A549 (cell line): ENCODE results near the gene PRR23E.

Experiments
- EP300 ChIP-seq, 2 experiments: fragments of >200 bp; sonication (Bioruptor Twin); formaldehyde crosslinking; IDR thresholded peaks; 2 replicates in 1 of 2; 3 replicates in 1 of 2; pipeline ENCODE4 v1.6.1; 2016 to 2017
- NFE2L2 ChIP-seq: fragments of 150-350 bp; conservative IDR thresholded peaks from 2 replicates; pipeline ENCODE4 v1.6.1; 2014; ENCODE audit warnings: low read length
- POLR2A ChIP-seq: IDR thresholded peaks from 2 replicates; pipeline ENCODE4 v1.6.1; 2012; ENCODE audit warnings: mild to moderate bottlenecking, low read length
- SMC3 ChIP-seq: fragments of >200 bp; sonication (Bioruptor Twin); formaldehyde crosslinking; IDR thresholded peaks from 3 replicates; pipeline ENCODE4 v1.6.1; 2018; ENCODE audit warnings: inconsistent platforms
- SREBF2 ChIP-seq: fragments of 450-650 bp; IDR thresholded peaks from 2 replicates; pipeline ENCODE4 v1.6.1; 2014; ENCODE audit warnings: mild to moderate bottlenecking, moderate library complexity
- TP53 ChIP-seq: fragments of 250-450 bp; sonication (Bioruptor Pico); IDR thresholded peaks from 2 replicates; pipeline ENCODE4 v1.5.0; 2021; ENCODE audit warnings: mild to moderate bottlenecking, moderate library complexity
- TF ChIP-seq, protein P1 (sequence below): fragments of 250-450 bp; sonication (Bioruptor Pico); IDR thresholded peaks from 2 replicates; pipeline ENCODE4 v1.5.0; 2020; ENCODE audit warnings: low read depth, mild to moderate bottlenecking, moderate library complexity
- TF ChIP-seq, protein P2 (sequence below): fragments of >200 bp; sonication (Bioruptor Twin); formaldehyde crosslinking; IDR thresholded peaks from 3 replicates; pipeline ENCODE4 v1.5.1; 2016
- TF ChIP-seq, protein P3 (sequence below): fragments of 450-650 bp; IDR thresholded peaks from 2 replicates; pipeline ENCODE4 v1.6.1; 2014; ENCODE audit warnings: antibody characterized with exemption
- TF ChIP-seq, protein P4 (sequence below): fragments of 200-600 bp; sonication (generic); IDR thresholded peaks from 2 replicates; pipeline ENCODE4 v1.6.1; 2016; ENCODE audit warnings: antibody characterized with exemption, mild to moderate bottlenecking, moderate library complexity
- TF ChIP-seq, protein P5 (sequence below): IDR thresholded peaks from 2 replicates; pipeline ENCODE4 v1.6.1; 2012
- TF ChIP-seq, protein P6 (sequence below): fragments of 150-350 bp; IDR thresholded peaks from 2 replicates; pipeline ENCODE4 v1.6.1; 2014; ENCODE audit warnings: low read depth, mild to moderate bottlenecking, low read length

DNA sequence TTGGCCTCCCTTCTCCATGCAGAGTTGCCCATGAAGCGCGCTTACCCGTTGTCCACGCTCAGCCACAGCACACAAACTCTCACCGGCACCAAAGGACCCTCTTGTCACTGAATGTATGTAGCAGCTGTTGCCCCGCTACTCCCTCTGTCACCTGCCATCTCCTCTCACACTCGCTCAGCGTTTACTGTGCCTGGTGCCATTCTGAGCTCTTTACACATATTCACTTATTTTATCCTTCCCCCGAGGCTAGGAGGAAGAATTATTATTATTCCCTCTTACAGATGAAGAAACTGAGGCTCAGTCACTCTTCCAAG lies 41.7 kb upstream of the PRR23E start:
- TF ChIP-seq, protein P1, sequence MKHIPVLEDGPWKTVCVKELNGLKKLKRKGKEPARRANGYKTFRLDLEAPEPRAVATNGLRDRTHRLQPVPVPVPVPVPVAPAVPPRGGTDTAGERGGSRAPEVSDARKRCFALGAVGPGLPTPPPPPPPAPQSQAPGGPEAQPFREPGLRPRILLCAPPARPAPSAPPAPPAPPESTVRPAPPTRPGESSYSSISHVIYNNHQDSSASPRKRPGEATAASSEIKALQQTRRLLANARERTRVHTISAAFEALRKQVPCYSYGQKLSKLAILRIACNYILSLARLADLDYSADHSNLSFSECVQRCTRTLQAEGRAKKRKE (CRISPR knock-in tag) = no peak
- TF ChIP-seq, protein P2, sequence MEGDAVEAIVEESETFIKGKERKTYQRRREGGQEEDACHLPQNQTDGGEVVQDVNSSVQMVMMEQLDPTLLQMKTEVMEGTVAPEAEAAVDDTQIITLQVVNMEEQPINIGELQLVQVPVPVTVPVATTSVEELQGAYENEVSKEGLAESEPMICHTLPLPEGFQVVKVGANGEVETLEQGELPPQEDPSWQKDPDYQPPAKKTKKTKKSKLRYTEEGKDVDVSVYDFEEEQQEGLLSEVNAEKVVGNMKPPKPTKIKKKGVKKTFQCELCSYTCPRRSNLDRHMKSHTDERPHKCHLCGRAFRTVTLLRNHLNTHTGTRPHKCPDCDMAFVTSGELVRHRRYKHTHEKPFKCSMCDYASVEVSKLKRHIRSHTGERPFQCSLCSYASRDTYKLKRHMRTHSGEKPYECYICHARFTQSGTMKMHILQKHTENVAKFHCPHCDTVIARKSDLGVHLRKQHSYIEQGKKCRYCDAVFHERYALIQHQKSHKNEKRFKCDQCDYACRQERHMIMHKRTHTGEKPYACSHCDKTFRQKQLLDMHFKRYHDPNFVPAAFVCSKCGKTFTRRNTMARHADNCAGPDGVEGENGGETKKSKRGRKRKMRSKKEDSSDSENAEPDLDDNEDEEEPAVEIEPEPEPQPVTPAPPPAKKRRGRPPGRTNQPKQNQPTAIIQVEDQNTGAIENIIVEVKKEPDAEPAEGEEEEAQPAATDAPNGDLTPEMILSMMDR = no peak
- no peak for TF ChIP-seq POLR2A
- no peak for TF ChIP-seq SREBF2
- no peak for TF ChIP-seq SMC3
- TF ChIP-seq, protein P3, sequence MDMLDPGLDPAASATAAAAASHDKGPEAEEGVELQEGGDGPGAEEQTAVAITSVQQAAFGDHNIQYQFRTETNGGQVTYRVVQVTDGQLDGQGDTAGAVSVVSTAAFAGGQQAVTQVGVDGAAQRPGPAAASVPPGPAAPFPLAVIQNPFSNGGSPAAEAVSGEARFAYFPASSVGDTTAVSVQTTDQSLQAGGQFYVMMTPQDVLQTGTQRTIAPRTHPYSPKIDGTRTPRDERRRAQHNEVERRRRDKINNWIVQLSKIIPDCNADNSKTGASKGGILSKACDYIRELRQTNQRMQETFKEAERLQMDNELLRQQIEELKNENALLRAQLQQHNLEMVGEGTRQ = no peak
- TF ChIP-seq, protein P4, sequence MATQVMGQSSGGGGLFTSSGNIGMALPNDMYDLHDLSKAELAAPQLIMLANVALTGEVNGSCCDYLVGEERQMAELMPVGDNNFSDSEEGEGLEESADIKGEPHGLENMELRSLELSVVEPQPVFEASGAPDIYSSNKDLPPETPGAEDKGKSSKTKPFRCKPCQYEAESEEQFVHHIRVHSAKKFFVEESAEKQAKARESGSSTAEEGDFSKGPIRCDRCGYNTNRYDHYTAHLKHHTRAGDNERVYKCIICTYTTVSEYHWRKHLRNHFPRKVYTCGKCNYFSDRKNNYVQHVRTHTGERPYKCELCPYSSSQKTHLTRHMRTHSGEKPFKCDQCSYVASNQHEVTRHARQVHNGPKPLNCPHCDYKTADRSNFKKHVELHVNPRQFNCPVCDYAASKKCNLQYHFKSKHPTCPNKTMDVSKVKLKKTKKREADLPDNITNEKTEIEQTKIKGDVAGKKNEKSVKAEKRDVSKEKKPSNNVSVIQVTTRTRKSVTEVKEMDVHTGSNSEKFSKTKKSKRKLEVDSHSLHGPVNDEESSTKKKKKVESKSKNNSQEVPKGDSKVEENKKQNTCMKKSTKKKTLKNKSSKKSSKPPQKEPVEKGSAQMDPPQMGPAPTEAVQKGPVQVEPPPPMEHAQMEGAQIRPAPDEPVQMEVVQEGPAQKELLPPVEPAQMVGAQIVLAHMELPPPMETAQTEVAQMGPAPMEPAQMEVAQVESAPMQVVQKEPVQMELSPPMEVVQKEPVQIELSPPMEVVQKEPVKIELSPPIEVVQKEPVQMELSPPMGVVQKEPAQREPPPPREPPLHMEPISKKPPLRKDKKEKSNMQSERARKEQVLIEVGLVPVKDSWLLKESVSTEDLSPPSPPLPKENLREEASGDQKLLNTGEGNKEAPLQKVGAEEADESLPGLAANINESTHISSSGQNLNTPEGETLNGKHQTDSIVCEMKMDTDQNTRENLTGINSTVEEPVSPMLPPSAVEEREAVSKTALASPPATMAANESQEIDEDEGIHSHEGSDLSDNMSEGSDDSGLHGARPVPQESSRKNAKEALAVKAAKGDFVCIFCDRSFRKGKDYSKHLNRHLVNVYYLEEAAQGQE = no peak
- TF ChIP-seq, protein P5, sequence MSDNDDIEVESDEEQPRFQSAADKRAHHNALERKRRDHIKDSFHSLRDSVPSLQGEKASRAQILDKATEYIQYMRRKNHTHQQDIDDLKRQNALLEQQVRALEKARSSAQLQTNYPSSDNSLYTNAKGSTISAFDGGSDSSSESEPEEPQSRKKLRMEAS = no peak
- TF ChIP-seq EP300 (IDR thresholded peaks at IDR 0.05) = no peak
- no peak for TF ChIP-seq NFE2L2
- TF ChIP-seq, protein P6, sequence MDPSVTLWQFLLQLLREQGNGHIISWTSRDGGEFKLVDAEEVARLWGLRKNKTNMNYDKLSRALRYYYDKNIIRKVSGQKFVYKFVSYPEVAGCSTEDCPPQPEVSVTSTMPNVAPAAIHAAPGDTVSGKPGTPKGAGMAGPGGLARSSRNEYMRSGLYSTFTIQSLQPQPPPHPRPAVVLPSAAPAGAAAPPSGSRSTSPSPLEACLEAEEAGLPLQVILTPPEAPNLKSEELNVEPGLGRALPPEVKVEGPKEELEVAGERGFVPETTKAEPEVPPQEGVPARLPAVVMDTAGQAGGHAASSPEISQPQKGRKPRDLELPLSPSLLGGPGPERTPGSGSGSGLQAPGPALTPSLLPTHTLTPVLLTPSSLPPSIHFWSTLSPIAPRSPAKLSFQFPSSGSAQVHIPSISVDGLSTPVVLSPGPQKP = no peak
- no peak for TF ChIP-seq TP53 (CRISPR knock-in tag)
